Fibroblast of pulmonary artery (primary cell): ENCODE results near the gene GCM1.

Experiments
- DNase-seq: peaks from one replicate; pipeline ENCODE4 v3.0.0-alpha.2; 2010; ENCODE audit warnings: low read depth
- H3K4me3 ChIP-seq: replicated peaks from 2 replicates; pipeline ENCODE4 v1.5.1; 2011; ENCODE audit warnings: low read depth, mild to moderate bottlenecking, control low read depth, low read length, moderate library complexity
- CTCF ChIP-seq: IDR thresholded peaks from 2 replicates; pipeline ENCODE4 v1.5.1; 2011; ENCODE audit warnings: mild to moderate bottlenecking, control low read depth, low read length, inconsistent platforms; ENCODE audit errors: missing control alignments

Gene GCM1, protein sequence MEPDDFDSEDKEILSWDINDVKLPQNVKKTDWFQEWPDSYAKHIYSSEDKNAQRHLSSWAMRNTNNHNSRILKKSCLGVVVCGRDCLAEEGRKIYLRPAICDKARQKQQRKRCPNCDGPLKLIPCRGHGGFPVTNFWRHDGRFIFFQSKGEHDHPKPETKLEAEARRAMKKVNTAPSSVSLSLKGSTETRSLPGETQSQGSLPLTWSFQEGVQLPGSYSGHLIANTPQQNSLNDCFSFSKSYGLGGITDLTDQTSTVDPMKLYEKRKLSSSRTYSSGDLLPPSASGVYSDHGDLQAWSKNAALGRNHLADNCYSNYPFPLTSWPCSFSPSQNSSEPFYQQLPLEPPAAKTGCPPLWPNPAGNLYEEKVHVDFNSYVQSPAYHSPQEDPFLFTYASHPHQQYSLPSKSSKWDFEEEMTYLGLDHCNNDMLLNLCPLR

DNA sequence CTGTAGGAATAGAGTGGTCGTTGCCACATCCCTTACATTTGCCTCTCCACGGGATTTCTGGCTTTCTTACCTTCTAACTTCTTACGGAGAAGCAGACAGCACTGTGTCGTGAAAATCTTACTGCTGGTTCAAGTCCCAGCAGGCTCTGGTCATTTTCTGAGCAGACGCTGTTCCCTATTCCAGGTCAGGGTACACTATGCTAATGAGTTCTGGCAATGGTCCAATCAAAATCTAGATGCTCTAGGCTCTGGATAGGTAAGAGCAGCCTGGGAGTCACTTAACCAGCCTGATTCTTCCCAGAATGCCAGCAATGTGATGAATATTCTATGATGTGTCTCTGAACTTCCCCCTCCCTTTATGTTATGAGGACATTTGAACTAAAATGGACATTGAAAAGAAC, at the start of gene GCM1:
TSS of gene GCM1 (minus strand) at position 158 of the 400 bp plus-strand sequence. CDS start 3,209 bp downstream, outside the sequence.
- no peak for DNase-seq
- no peak within 1 kb of the TSS for H3K4me3 ChIP-seq
- TF ChIP-seq CTCF, result no peak

- DNase-seq, result no peak
- no peak for TF ChIP-seq CTCF
- no peak overlapping the region for H3K4me3 ChIP-seq
Measured at GRCh38 chr6:53197553-53197952, 48.9 kb upstream of the GCM1 start.

DNA sequence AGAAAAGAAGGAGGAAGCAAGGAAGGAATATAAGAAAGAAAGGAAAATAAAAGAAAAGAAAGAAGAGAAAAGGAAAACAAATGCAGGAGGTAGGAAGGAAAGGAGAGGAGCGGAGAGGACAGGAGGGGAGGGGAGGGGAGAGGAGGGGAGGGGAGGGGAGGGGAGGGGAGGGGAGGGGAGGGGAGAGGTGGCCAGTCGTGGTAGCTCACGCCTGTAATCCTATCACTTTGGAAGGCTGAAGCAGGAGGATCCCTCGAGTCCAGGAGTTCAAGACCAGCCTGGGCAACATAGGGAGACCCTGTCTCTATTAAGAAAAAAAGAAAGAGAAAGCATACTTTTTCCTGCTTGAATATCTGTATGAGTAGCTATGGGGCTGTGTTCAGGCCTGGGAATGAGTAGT, 46.4 kb upstream of the GCM1 start:
- no peak overlapping the region for H3K4me3 ChIP-seq
- DNase-seq, result no peak
- TF ChIP-seq CTCF, result no peak

DNA sequence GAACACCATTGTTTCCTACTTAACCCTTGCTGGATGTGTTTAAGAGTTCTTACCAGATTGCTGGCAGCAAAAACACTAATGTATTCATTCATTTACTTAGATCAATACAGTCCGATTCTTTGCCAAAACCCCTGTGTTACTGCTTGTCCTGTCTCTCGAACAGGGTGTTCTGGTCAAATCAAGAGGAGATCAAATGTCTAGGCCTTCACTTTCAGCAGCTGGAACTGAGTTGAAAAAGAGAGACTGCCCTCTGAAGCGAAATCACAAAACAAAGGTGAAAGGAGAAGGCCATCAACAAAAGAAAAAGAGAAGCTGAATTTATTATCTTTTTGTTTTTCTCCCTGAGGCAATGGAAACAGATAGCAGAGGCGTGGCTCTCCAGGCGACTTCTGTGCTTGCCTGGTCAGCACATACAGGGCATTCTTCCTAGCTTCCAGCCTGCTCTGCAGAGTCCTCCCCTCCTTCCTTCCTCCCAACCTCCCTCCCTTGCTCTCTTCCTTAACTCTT, 44.1 kb upstream of the GCM1 start:
- TF ChIP-seq CTCF, result no peak
- DNase-seq, result peak; percentile 12
- H3K4me3 ChIP-seq, result no peak overlapping the region

DNA sequence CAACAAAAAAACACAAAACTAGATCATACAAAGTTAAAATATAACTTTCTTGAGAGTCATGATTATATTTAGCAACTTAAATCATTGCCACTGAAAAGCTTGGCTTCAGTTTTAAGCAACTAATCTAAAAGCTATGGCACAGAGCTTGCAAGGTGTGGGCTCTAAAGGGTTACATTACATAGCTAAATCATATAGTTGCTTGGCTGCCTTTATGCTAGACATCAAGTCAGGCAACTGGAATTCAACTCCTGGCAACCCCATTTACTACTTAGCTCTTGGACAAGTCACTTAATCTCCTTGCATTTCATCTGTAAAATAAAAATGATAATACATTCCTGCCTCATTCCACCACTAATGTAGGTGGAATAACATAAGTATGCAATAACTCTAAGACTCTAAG, 40.9 kb upstream of the GCM1 start:
- DNase-seq, result peak; percentile 13
- no peak overlapping the region for H3K4me3 ChIP-seq
- no peak for TF ChIP-seq CTCF

- DNase-seq, result no peak
- H3K4me3 ChIP-seq, result no peak overlapping the region
- no peak for TF ChIP-seq CTCF
Measured at GRCh38 chr6:53188833-53189232, 40.2 kb upstream of the GCM1 start.

GRCh38 chr6:53180678-53181077, 32.0 kb upstream of the GCM1 start:
- no peak for DNase-seq
- no peak for TF ChIP-seq CTCF
- no peak overlapping the region for H3K4me3 ChIP-seq
